ENCODE data around the gene CACNB4. TPM values are rescaled to one million over a fixed set of nuclear protein-coding genes. Genes with fewer than 3 reads are reported as not detected.
A peak's percentile ranks its signal among the peaks of the same experiment; 100 is the strongest.

The CACNB4 gene
- total and polyA plus RNA-seq, 2 of the 4 experiments (the other 2 are of a cell fraction): 0.12 to 0.36 TPM

- TF ChIP-seq FOS (IDR thresholded peaks at IDR 0.05; ENCODE audit: low read depth, low read length): no peak
- TF ChIP-seq MAFK (IDR thresholded peaks at IDR 0.05; ENCODE audit: low read depth, low read length): peak; percentile 79
- Histone ChIP-seq H3K56ac (ENCODE audit: extremely low read depth, insufficient read depth, low read length) (peak overlapping the region; percentile 42; the same call in 1 of the 2 replicates), H3K18ac (ENCODE audit: low read depth, low read length) (peak overlapping the region; percentile 19; the same call in 1 of the 2 replicates), H3K79me1 (ENCODE audit: low read depth in 1 of 2, low read length in 2 of 2) (peaks cover 6 to 20% of the 10 kb centered on the region in 2 experiments; a peak in 3 of 4 replicates), H3K9me3 (ENCODE audit: control insufficient read depth, insufficient read depth, low read length) (no peaks in the 10 kb centered on the region), H3K4me2 (ENCODE audit: low read depth, low read length) (peak overlapping the region; percentile 61), H4K91ac (ENCODE audit: insufficient read depth, low read depth, low read length) (peak overlapping the region; percentile 24), H2BK120ac (ENCODE audit: low read depth, low read length) (peak overlapping the region; percentile 33; the same call in 1 of the 2 replicates), H3K14ac (replicated peaks; ENCODE audit: low read depth, low read length) (peak overlapping the region; percentile 56), H4K8ac (ENCODE audit: low read depth in 2 of 2, low read length in 2 of 2) (peak overlapping the region; percentile 41 to 93), H2BK15ac (ENCODE audit: low read depth, low read length) (no peak overlapping the region; the same call in 2 of the 3 replicates), H2AK9ac (replicated peaks; ENCODE audit: low read depth, low read length, poor library complexity) (no peak overlapping the region), H2AK5ac (ENCODE audit: low read depth, low read length) (no peak overlapping the region), H2AFZ (replicated peaks; ENCODE audit: low read length, poor library complexity) (peak overlapping the region; percentile 95), H3K36me3 (ENCODE audit: control insufficient read depth, insufficient read depth, low read length) (no peaks in the 10 kb centered on the region), H3K27me3 (ENCODE audit: control insufficient read depth, insufficient read depth, low read length) (no peaks in the 10 kb centered on the region), H2BK5ac (ENCODE audit: low read depth, low read length, poor library complexity, severe bottlenecking) (peak overlapping the region; percentile 11), H4K5ac (ENCODE audit: low read depth, low read length) (peak overlapping the region; percentile 33), H4K20me1 (ENCODE audit: insufficient read depth, low read length) (peaks cover 7% of the 10 kb centered on the region), H2BK20ac (ENCODE audit: low read depth, low read length) (0 out of 2 replicates have a peak overlapping the region, but pooled peaks have one; percentile 1), H3K4me1 (ENCODE audit: control insufficient read depth, insufficient read depth, low read length) (peaks cover 2% of the 10 kb centered on the region; the same call in 1 of the 2 replicates), H3K27ac (ENCODE audit: insufficient read depth, low read length) (peak overlapping the region; percentile 41; the same call in 1 of the 2 replicates), H3K23ac (ENCODE audit: low read depth, low read length) (peak overlapping the region; percentile 68), H3K4ac (ENCODE audit: low read depth, low read length) (peak overlapping the region; percentile 30), H3K9ac (ENCODE audit: low read depth, low read length) (peak overlapping the region; percentile 68), H3K9me1 (ENCODE audit: insufficient read depth, low read length) (peaks cover 3% of the 10 kb centered on the region; the same call in 1 of the 2 replicates), H3K4me3 (ENCODE audit: insufficient read depth, low read depth, low read length) (peak overlapping the region; percentile 80)
- DNase-seq (no peak), ATAC-seq (ENCODE audit: low read depth) (no peak)
- dilution Hi-C loops (cut with HindIII; ENCODE audit: low sequenced_read_pairs, unreplicated experiment): no loop called here
- in situ Hi-C loops (cut with MboI; ENCODE audit: low sequenced_read_pairs): no loop called here
- no TSS peak for BruUV-seq (replicated peaks)
- no CpG with 5 or more reads among the region's 5 CpGs for WGBS, 2 experiments (ENCODE audit: extremely low coverage in 2 of 2, insufficient read length in 1 of 2)
- ChIA-PET POLR2A (ENCODE audit: unreplicated experiment) (interaction anchor here (0.6 kb wide), 1 partner anchor 95 kb away, joined by 3 read pairs; no protein-coding TSS in a partner anchor), CTCF (no interaction called here)
- intact Hi-C loops (cut with micrococcal nuclease): loop anchor here (5.0 kb wide), 1 partner anchor 57 kb away; no protein-coding TSS in a partner anchor
These were observed 269.9 kb downstream of the CACNB4 start for GRCh38 chr2:151828890-151829324.
